GM12878 (cell line): Measurements from ENCODE around the gene IRS1. TPM values are rescaled to one million over a fixed set of nuclear protein-coding genes. Genes with fewer than 3 reads are reported as not detected.

Source experiments
- BCL11A ChIP-seq: IDR thresholded peaks from 2 replicates; pipeline ENCODE4 v1.6.1; 2011; ENCODE audit warnings: low read depth, low read length
- CBX5 ChIP-seq: sonication (generic); IDR thresholded peaks from 2 replicates; pipeline ENCODE4 v1.6.1; 2016; ENCODE audit warnings: low read depth, moderate library complexity, mild to moderate bottlenecking, inconsistent platforms
- CHD1 ChIP-seq: IDR thresholded peaks from 2 replicates; pipeline ENCODE4 v1.6.1; 2012; ENCODE audit warnings: low read depth, low read length, improper control_type of control experiment
- CHD2 ChIP-seq: IDR thresholded peaks from 2 replicates; pipeline ENCODE4 v1.6.1; 2011; ENCODE audit warnings: low read depth, low read length, improper control_type of control experiment, borderline replicate concordance
- CTCF ChIP-seq, 3 experiments: IDR thresholded peaks in 2 of 3; conservative IDR thresholded peaks in 1 of 3; 2 replicates each; pipeline ENCODE4 v1.5.1; 2011; ENCODE audit warnings: low read depth in 3 of 3, low read length in 3 of 3, mild to moderate bottlenecking in 3 of 3, control low read depth in 2 of 3, moderate library complexity in 2 of 3, inconsistent platforms in 1 of 3, mixed read lengths in 1 of 3; ENCODE audit not compliant: control insufficient read depth in 2 of 3, insufficient read depth in 1 of 3; ENCODE audit errors: extremely low read depth in 1 of 3
- DPF2 ChIP-seq: fragments of 450-650 bp; IDR thresholded peaks from 2 replicates; pipeline ENCODE4 v1.6.1; 2017; ENCODE audit warnings: mild to moderate bottlenecking
- E2F8 ChIP-seq: fragments of 450-650 bp; IDR thresholded peaks from 2 replicates; pipeline ENCODE4 v1.6.1; 2018; ENCODE audit warnings: mild to moderate bottlenecking, low read depth, moderate library complexity; ENCODE audit not compliant: partially characterized antibody
- HCFC1 ChIP-seq: fragments of 150-350 bp; IDR thresholded peaks from 2 replicates; pipeline ENCODE4 v1.6.1; 2014; ENCODE audit warnings: low read length
- JUNB ChIP-seq: IDR thresholded peaks from 2 replicates; pipeline ENCODE4 v1.6.1; 2016; ENCODE audit warnings: antibody characterized with exemption, mild to moderate bottlenecking
- RB1 ChIP-seq: fragments of 450-650 bp; formaldehyde crosslinking; IDR thresholded peaks from 2 replicates; pipeline ENCODE4 v1.6.1; 2017; ENCODE audit warnings: mild to moderate bottlenecking, borderline replicate concordance
- RELA ChIP-seq: fragments of 450-650 bp; IDR thresholded peaks from 2 replicates; pipeline ENCODE4 v1.8.0; 2014; ENCODE audit warnings: borderline replicate concordance; ENCODE audit not compliant: partially characterized antibody
- SIX5 ChIP-seq: IDR thresholded peaks from 2 replicates; pipeline ENCODE4 v1.6.1; 2011; ENCODE audit warnings: mild to moderate bottlenecking, low read depth, low read length, moderate library complexity; ENCODE audit not compliant: severe bottlenecking
- SRF ChIP-seq, 2 experiments: IDR thresholded peaks; 2 replicates each; pipeline ENCODE4 v1.6.1; 2011; ENCODE audit warnings: low read depth in 2 of 2, low read length in 2 of 2, mild to moderate bottlenecking in 1 of 2, moderate library complexity in 1 of 2
- TAF1 ChIP-seq: IDR thresholded peaks from 2 replicates; pipeline ENCODE4 v1.6.1; 2011; ENCODE audit warnings: mild to moderate bottlenecking, low read depth, low read length, borderline replicate concordance
- TCF12 ChIP-seq: IDR thresholded peaks from 2 replicates; pipeline ENCODE4 v1.6.1; 2011; ENCODE audit warnings: low read depth, mild to moderate bottlenecking, low read length
- TCF7 ChIP-seq: IDR thresholded peaks from 2 replicates; pipeline ENCODE4 v1.6.1; 2014; ENCODE audit warnings: antibody characterized with exemption, borderline replicate concordance
- ZNF592 ChIP-seq: fragments of 450-650 bp; IDR thresholded peaks from 2 replicates; pipeline ENCODE4 v1.6.1; 2017; ENCODE audit warnings: mild to moderate bottlenecking, moderate library complexity
- polyA plus RNA-seq, 11 experiments: library from polyadenylated mRNA; depleted of rRNA in 4 of 11; unstranded in 6 of 11; stranded (reverse) in 5 of 11; fragments of >200 nt; fragmentation: Nextera tagmentation in 4 of 11; fragmentation: Illumina TruSeq in 1 of 11; extraction: Ambion mirVana in 4 of 11; extraction: Trizol in 1 of 11; gene quantifications; 1 replicate in 1 of 11; 2 replicates in 10 of 11; pipeline versions ENCODE4 v1.2.1 to v1.2.3, GENCODE V29; 2011 to 2016; ENCODE audit warnings: inconsistent platforms in 2 of 11, missing spikeins in 2 of 11, low read depth in 1 of 11
- total RNA-seq, 4 experiments: library from RNA; depleted of rRNA in 3 of 4; stranded (reverse); fragments of >200 nt in 3 of 4; fragmentation: Illumina TruSeq in 1 of 4; extraction: Trizol in 1 of 4; gene quantifications; 2 replicates each; pipeline versions ENCODE4 v1.2.1 to v1.2.3, GENCODE V29; 2013 to 2021

The IRS1 gene
- total and polyA plus RNA-seq, 10 of the 15 experiments (the other 5 are each of a cell fraction or from before 2014, with no cell fraction given), result 0.03 to 1.7 (median 0.34) TPM

GRCh38 chr2:226791056-226791486, 8.5 kb downstream of the IRS1 start (continued):
- no peak for TF ChIP-seq TCF7
- TF ChIP-seq RB1, result no peak
- TF ChIP-seq HCFC1, result no peak
- TF ChIP-seq TCF12, result no peak
- TF ChIP-seq BCL11A, result no peak
- TF ChIP-seq TAF1, result no peak
- no peak for TF ChIP-seq SIX5
- TF ChIP-seq E2F8, result no peak
- no peak for TF ChIP-seq SRF (IDR thresholded peaks at IDR 0.05; ENCODE audit: low read depth in 2 of 2, low read length in 2 of 2)
- no peak for TF ChIP-seq JUNB
- TF ChIP-seq RELA, result no peak
- no peak; the same call in 1 of the 2 replicates for TF ChIP-seq CHD2
- TF ChIP-seq CHD1, result no peak
- TF ChIP-seq CBX5, result 0 out of 2 replicates have a peak, but pooled peaks have one; percentile 52
- TF ChIP-seq ZNF592, result no peak
- no peak for TF ChIP-seq CTCF (IDR thresholded peaks at IDR 0.05 in 2 of 3, conservative IDR thresholded peaks at IDR 0.05 in 1 of 3; ENCODE audit: control insufficient read depth in 2 of 3, extremely low read depth in 1 of 3, insufficient read depth in 1 of 3, low read depth in 3 of 3, low read length in 3 of 3)
- TF ChIP-seq DPF2, result no peak
